ES-I3 (cell line): ENCODE data around the gene PRRX2.

Experiments
- H3K36me3 ChIP-seq: 2 replicates; pipeline ENCODE4 v1.6.1; 2013; ENCODE audit warnings: mild to moderate bottlenecking, low read length, control low read depth, moderate library complexity; ENCODE audit not compliant: insufficient read depth
- H3K4me1 ChIP-seq: 2 replicates; pipeline ENCODE4 v1.6.1; 2013; ENCODE audit warnings: mild to moderate bottlenecking, control low read depth, low read length; ENCODE audit not compliant: insufficient read depth
- H3K9ac ChIP-seq: 2 replicates; pipeline ENCODE4 v1.6.1; 2013; ENCODE audit warnings: low read depth, mild to moderate bottlenecking, low read length, moderate library complexity
- H3K9me3 ChIP-seq: 2 replicates; pipeline ENCODE4 v1.6.1; 2013; ENCODE audit warnings: mild to moderate bottlenecking, low read length, moderate library complexity; ENCODE audit not compliant: control insufficient read depth, insufficient read depth

PRRX2 gene

DNA sequence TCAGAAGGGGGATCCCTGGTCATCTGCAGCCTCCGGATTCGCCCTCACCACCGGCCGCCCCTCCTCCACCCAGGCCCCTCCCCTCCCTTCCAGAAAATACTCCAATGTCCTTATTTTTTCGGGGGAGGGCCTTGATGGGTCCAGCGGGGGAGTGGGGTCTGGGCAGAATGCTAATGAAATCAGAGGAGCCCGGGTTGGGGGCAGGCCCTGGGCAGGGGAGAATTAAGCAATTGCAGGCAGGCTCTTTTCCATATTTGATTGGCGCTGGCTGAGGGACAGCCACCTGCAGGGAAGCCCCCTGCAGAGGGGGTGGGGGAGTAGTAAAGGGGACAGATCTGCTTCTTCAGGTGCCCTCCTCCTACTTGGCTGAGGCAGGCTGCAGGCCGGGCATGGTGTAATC lies 21.3 kb downstream of the PRRX2 start:
- Histone ChIP-seq H3K9me3 (no peaks in the 10 kb centered on the region), H3K9ac (no peak overlapping the region), H3K4me1 (no peaks in the 10 kb centered on the region; the same call in 1 of the 2 replicates), H3K36me3 (no peaks in the 10 kb centered on the region)

DNA sequence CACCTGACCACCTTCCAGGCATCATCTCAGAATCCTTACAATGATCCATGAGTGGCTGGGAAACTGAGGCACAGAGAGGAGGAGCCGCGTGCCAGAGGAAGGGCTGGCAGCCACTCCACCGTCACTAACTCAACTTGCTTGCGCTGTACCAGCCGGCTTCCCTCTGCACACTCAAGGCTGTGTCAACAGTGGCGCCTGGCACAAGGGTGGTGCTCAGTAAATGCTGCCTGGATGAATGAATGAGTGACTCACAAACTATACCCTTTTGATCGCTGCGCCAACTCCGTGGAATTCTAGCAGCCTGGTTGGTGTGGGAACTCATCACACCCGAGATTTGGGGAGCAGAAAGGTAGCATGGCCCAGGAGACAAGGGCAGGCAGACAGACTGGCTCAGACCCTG lies 21.9 kb downstream of the PRRX2 start:
- H3K9ac ChIP-seq = no peak overlapping the region

DNA sequence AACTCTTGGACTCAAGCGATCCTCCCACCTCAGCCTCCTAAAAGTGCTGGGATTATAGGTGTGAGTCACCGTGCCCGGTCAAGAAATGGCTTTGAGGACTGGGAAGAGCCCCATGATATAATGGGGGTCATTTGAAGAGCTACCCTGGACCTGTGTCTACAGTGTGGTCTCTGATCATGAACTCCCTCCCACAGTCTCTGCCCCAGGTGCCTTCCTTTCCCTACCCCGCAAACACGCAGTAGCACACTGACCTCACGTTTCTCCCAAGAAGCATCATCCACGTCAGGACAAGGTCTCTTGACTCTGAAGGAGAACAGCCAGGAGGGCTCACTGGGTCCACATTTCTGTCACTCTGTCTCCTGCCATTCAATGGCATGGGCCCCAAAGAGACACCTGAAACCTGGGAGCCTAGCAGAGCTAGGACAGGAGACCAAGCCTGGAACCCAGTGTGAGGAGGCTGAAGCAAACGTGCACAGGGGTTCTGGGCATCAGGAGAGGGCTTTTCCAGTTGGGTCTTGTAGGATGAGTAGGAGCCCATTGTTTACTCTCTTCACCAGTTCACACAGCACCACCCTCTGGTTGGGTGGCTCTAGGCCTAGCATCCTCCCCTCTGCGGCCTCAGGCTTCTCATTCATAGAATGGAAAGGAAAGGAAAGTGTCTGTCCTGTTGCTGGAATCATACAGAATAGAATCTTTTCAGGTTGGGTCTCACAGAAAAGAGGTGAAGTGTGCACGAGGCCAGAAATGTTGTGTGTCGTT lies 23.0 kb downstream of the PRRX2 start:
- no peak overlapping the region for H3K9ac ChIP-seq
- H3K9me3 ChIP-seq = no peaks in the 10 kb centered on the region
- H3K4me1 ChIP-seq = no peaks in the 10 kb centered on the region; the same call in 1 of the 2 replicates
- no peaks in the 10 kb centered on the region for H3K36me3 ChIP-seq

More for the DNA sequence above, 21.9 kb downstream of the PRRX2 start:
- H3K9me3 ChIP-seq = no peaks in the 10 kb centered on the region
- H3K36me3 ChIP-seq = no peaks in the 10 kb centered on the region
- H3K4me1 ChIP-seq = no peaks in the 10 kb centered on the region; the same call in 1 of the 2 replicates

DNA sequence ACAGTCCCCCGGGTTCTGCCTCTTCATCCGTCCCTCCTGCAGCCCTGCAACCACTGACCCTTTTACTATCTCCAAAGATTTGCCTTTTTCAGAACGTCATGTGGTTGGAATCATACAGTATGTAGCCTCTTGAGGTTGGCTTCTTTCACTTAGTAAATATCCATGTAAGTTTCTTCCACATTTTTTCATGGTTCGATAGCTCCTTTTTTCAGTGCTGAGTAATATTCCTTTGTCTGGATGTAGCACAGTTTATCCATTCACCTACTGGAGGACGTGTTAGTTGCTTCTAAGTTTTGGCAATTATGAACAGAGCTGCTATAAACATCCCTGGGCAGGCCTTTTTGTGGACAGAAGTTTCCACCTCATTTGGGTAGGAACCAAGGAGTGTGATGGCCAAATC lies 27.1 kb downstream of the PRRX2 start:
- Histone ChIP-seq H3K4me1 (no peaks in the 10 kb centered on the region), H3K9me3 (no peaks in the 10 kb centered on the region), H3K36me3 (no peaks in the 10 kb centered on the region), H3K9ac (no peak overlapping the region)

DNA sequence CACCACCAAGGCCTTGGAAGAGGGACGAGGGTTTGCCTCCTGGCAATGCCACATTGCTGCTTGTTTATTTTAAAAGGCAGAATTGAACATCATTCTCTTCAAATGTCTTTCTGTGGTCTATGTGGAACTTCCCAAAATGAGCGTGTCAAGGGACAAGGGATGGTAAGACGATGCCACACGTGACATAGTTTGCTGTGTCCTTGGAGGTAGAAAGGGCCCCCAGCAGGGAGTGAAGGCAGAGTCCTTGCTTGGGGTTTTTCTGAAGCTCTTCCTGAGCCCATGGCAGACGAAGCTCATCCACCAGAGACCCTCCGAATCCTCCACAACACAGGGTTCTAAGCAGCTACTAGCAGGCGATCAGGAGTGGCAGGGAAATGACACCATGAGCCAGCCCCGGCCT lies 28.3 kb downstream of the PRRX2 start:
- H3K9me3 ChIP-seq = no peaks in the 10 kb centered on the region
- no peak overlapping the region for H3K9ac ChIP-seq
- no peaks in the 10 kb centered on the region for H3K36me3 ChIP-seq
- no peaks in the 10 kb centered on the region; the same call in 1 of the 2 replicates for H3K4me1 ChIP-seq

DNA sequence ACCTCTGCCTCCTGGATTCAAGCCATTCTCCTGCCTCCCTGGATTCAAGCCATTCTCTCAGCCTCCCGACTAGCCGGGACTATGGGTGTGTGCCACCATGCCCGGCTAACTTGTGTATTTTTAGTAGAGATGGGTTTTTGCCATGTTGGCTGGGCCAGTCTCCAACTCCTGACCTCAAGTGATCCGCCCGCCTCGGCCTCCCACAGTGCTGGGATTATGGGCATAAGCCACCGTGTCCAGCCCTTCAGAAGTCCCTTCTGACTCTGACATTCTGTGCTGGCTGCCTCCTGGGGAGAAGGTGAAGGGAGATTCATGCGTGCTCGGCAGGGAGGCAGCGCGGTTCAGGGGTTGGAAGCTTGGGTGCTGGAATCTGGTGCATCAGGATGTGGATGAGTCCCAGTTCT lies 28.8 kb downstream of the PRRX2 start:
- no peaks in the 10 kb centered on the region for H3K9me3 ChIP-seq
- H3K36me3 ChIP-seq = no peaks in the 10 kb centered on the region
- H3K4me1 ChIP-seq = no peaks in the 10 kb centered on the region; the same call in 1 of the 2 replicates
- no peak overlapping the region for H3K9ac ChIP-seq

DNA sequence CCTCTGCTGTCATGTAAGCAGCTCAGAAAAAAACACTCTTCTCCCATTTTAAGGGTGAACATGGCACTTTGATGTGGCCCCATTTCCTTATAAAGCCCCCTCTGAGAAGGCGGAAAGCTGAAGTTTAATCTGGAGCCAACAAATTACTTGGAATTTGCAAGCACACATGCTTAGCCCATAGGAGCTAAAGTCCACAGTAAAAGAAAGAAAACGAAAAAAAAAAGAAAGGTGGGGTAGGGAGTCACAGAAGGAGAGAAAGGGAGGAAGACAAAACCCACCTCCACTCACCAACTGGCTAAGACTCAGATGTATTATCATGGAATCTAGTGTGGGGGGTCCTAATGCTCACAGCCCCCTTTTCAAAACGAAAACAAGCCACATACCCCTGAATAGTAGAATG lies 30.4 kb downstream of the PRRX2 start:
- H3K9me3 ChIP-seq = no peaks in the 10 kb centered on the region
- no peaks in the 10 kb centered on the region; the same call in 1 of the 2 replicates for H3K4me1 ChIP-seq
- no peak overlapping the region for H3K9ac ChIP-seq
- no peaks in the 10 kb centered on the region for H3K36me3 ChIP-seq

DNA sequence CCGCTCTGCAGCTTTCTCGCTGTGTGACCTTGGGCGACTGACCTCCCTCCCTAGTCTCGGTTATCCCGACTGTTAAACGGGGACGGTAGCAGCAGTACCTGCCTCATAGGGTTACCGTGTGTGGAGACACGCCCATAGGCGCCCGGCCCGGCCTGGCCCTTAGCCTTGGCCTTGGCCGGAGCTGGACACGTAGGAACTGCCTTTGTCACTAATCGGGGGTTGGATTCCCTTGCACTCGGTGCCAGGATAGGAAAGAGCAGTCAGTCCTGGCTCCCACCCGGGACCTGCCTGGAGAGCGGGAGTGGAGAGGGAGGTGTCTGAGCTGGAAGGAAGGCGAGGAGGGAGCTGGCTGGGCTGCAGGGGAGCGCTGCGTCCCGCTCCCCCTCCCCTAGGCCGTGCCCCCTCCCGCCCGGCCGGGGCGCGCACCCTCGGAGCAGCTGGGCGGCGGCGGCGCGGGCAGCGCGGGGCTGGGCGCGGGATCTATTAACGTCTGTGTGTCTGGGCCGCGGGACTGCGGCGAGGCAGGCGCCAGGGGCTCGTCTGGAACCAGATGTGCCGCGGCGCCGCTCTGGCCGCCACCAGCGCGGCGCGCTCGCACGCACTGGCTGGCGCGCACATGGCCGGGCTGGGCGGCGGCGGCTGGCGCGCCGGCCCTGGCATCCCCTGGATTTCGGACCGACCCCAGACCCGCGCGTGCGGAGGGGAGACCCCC lies 31.7 kb downstream of the PRRX2 start:
- H3K36me3 ChIP-seq = no peaks in the 10 kb centered on the region
- peak overlapping the region; percentile 91 for H3K9ac ChIP-seq
- no peaks in the 10 kb centered on the region; the same call in 1 of the 2 replicates for H3K4me1 ChIP-seq
- H3K9me3 ChIP-seq = no peaks in the 10 kb centered on the region

DNA sequence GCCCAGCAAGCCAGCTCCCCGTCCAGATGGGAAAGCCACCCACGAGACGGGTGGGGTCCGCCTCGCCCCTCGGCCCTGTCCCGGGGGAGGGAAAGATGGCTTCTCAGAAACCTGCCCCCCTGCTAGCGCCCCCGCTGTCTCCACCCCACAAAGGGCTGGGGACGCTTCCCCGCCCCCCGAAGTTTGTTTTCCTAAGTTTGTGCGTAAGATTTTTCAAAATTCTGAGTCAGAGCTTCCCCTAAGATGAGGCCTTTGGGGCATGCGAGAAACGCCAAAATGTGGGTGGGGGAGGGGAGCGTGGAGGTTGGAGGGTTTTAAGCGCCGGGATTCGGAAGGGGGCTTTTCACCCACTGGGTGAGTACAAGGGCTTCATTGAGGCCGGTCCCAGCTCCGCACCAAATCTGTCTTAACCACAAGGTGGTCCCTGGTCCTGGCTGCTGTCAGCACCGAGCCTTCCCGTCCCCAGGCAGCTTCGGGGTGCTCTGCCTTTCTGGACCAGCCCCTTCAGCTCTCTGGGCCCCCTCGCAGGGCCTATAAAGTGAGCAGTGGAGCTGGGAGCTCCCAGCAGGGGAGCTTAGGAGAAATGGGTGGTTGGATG lies 32.3 kb downstream of the PRRX2 start:
- Histone ChIP-seq H3K4me1 (no peaks in the 10 kb centered on the region; the same call in 1 of the 2 replicates), H3K36me3 (no peaks in the 10 kb centered on the region), H3K9me3 (no peaks in the 10 kb centered on the region), H3K9ac (peak overlapping the region; percentile 91)

DNA sequence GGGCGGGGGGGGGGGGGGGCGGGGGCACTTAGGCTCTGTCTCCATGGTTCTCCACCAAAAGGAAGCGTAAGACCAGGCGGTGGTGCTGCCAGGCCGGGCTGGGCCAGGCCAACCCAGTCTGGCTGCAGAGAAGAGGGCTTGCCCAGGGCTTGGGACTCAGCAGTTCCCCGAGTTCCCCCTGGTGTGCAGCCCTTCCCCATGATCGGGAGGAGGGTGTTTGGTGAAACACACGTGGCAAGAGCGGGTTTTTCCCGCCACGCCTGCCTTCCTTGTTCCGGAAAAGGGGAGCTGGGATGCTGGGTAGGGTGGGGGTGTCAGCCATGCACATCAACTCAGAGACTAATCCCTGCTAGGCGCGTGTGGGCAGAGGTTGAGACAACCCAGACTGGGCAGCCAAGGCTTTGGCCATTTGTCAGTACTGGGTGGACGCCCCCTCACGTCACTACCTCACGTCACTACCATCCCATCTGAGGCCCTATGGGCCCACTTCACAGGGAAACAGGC lies 32.9 kb downstream of the PRRX2 start:
- Histone ChIP-seq H3K4me1 (no peaks in the 10 kb centered on the region; the same call in 1 of the 2 replicates), H3K9ac (no peak overlapping the region), H3K36me3 (no peaks in the 10 kb centered on the region), H3K9me3 (no peaks in the 10 kb centered on the region)

DNA sequence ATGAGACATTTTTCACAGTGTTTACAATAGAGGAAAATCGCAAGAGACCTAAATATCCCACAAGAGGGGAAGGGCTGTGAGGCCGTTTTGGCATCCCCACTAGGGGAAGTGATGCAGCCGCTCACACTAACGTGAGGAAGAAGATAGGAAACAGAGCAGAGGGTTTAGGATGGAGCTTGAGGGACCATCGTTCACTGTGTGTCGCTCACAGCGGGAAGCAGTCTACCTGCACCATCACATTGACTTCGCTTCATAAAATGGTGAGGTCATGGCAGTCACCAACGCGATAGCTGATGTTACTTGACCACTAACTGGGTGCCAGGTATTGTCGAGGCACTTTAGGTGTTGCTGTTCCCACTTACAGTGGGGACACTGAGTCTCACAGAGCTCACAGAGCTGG lies 35.6 kb downstream of the PRRX2 start:
- H3K4me1 ChIP-seq = no peaks in the 10 kb centered on the region; the same call in 1 of the 2 replicates
- H3K36me3 ChIP-seq = no peaks in the 10 kb centered on the region
- no peaks in the 10 kb centered on the region for H3K9me3 ChIP-seq
- H3K9ac ChIP-seq = no peak overlapping the region

DNA sequence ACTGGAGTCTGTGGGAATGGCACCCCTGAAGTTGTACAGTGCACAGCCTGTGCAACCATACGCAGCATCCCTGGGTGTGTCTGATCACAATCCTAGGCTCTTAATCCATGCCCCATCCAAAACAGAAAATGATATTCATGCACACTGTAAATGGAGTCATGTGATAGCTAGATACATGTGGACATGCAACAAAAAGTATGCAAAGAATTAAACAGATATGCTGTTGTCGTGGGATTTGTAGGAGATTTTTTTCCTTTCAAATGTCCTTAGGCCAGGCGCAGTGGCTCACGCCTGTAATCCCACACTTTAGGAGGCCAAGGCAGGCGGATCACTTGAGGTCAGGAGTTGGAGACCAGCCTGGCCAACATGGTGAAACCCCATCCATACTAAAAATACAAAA lies 36.1 kb downstream of the PRRX2 start:
- no peaks in the 10 kb centered on the region; the same call in 1 of the 2 replicates for H3K4me1 ChIP-seq
- H3K9ac ChIP-seq = no peak overlapping the region
- no peaks in the 10 kb centered on the region for H3K9me3 ChIP-seq

DNA sequence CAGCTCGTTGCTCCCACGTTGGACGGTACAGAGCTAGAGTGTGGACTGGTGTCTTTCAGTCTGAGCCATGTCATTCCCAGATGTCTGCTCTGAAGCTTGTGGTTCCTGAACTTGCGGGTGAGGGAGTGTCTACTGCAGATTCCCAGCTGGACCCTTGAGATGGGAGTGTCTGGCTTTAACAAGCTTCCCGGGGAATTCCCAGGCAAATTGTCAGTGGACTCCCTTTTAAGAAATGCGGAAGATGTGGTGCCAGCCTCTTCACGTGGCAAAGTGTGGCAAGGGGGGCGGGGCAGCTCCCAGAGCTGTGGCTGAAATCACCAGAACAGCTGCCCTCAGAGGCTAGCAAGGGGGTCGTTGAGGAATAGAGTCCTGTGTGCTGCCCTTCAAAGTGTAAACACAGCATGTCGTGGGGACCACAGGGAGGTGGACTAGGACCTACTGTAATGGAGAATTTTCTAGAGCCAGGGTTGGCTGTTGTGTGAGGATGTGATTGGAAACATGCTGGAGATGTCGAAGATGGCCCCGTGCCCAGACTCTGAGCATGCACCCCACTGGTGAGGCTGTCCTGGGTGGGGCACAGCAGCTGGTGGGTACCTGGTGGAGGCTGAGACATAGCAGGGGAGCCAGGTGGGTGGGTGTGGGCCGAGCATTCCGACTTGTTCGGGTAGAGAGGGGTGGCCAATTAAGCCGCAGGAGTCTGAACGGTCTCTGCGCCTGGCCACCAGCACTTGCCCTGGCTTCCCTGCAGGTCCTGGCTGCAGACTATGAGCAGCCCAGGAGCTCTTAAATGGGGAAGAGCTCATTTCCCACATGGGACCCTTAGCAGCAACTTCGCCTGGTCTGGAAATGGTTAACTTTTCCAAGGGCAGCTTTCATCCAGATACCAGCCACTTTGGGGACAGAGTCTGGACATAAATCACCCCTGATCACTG lies 37.4 kb downstream of the PRRX2 start:
- Histone ChIP-seq H3K4me1 (no peaks in the 10 kb centered on the region; the same call in 1 of the 2 replicates), H3K9me3 (no peaks in the 10 kb centered on the region), H3K9ac (no peak overlapping the region), H3K36me3 (no peaks in the 10 kb centered on the region)

More for the DNA sequence above, 36.1 kb downstream of the PRRX2 start:
- no peaks in the 10 kb centered on the region for H3K36me3 ChIP-seq
